Adrenal gland (tissue), 12 donors: ENCODE data around the gene ABHD3. TPM values are rescaled to one million over a fixed set of nuclear protein-coding genes. Genes with fewer than 3 reads are reported as not detected.
"Not testable (repeated sequence)": the region's sequence is repeated elsewhere in the genome, so short reads cannot be mapped to it uniquely, and the experiment has no call there.

Experiments used
- DNase-seq, 7 donors: peaks; one replicate each; pipeline ENCODE4 v3.0.0-alpha.2; 2019 to 2020
- H3K27ac ChIP-seq, 5 donors: fragments of 200-600 bp; sonication (generic) in 4 of 5; 1 replicate in 3 of 5; 2 replicates in 2 of 5; pipeline versions ENCODE4 v1.5.1 to v1.8.0; 2016 to 2020; ENCODE audit warnings: mild to moderate bottlenecking in 1 of 5
- H3K27me3 ChIP-seq: fragments of 200-600 bp; 2 replicates; pipeline ENCODE4 v1.8.0; 2021
- H3K36me3 ChIP-seq, 2 donors: fragments of 200-600 bp; replicated peaks in 1 of 2; 1 replicate in 1 of 2; 2 replicates in 1 of 2; pipeline versions ENCODE4 v1.5.1 to v1.8.0; 2018 to 2022
- H3K4me1 ChIP-seq, 2 donors: fragments of 200-600 bp; replicated peaks in 1 of 2; 1 replicate in 1 of 2; 2 replicates in 1 of 2; pipeline versions ENCODE4 v1.5.1 to v1.8.0; 2018 to 2021
- H3K4me3 ChIP-seq, 4 donors: fragments of 200-600 bp; sonication (generic) in 3 of 4; one replicate each; pipeline ENCODE4 v1.5.1; 2016 to 2018
- H3K9me3 ChIP-seq, 3 donors: fragments of 200-600 bp; sonication (generic) in 1 of 3; replicated peaks in 1 of 3; 1 replicate in 2 of 3; 2 replicates in 1 of 3; pipeline versions ENCODE4 v1.5.1 to v1.8.0; 2016 to 2021
- POLR2A ChIP-seq, 2 donors: fragments of 450-650 bp; IDR thresholded peaks; one replicate each; pipeline ENCODE4 v1.6.1; 2017; ENCODE audit warnings: antibody characterized with exemption in 2 of 2, mild to moderate bottlenecking in 2 of 2, moderate library complexity in 1 of 2
- WGBS, 4 donors: extraction: QIAGEN DNeasy Blood & Tissue Kit in 2 of 4; methylation state at CpG; one replicate each; pipeline versions ENCODE4 v1.1.5 to v1.1.7; 2013 to 2017; 5-methylcytosine and 5-hydroxymethylcytosine counted together
- intact Hi-C, 2 donors: fragments of 100-400 bp; cut with DNase I; formaldehyde crosslinking; loops; one replicate each; pipeline versions ENCODE4 v1.14.1 to v1.15.0; 2022 to 2023
- polyA plus RNA-seq, 3 donors: library from polyadenylated mRNA; stranded (reverse); fragments of 200-250 nt in 2 of 3; fragments of 350-450 nt in 1 of 3; fragmentation: Illumina TruSeq in 1 of 3; extraction: RNeasy Lipid Tissue Mini Kit (QIAGEN cat#74804) in 1 of 3; gene quantifications; one replicate each; pipeline ENCODE4 v1.2.3, GENCODE V29; 2013 to 2014
- total RNA-seq, 9 donors: library from RNA; depleted of rRNA in 4 of 9; stranded (reverse); fragments of >200 nt in 4 of 9; fragments of 120-200 nt in 1 of 9; fragmentation: NEBNext Ultra II Directional in 1 of 9; extraction: Animal tissue kit (Norgen Biotek cat#: 25700) in 1 of 9; gene quantifications; one replicate each; pipeline versions ENCODE4 v1.1.0 to v1.2.4, GENCODE V29; 2013 to 2023
- TF ChIP-seq, protein P1 (sequence below), 6 experiments: fragments of 450-650 bp in 4 of 6; fragments of 200-600 bp in 2 of 6; sonication (generic) in 1 of 6; IDR thresholded peaks; 1 replicate in 5 of 6; 2 replicates in 1 of 6; pipeline versions ENCODE4 v1.5.1 to v1.8.0; 2016 to 2021; ENCODE audit warnings: antibody characterized with exemption in 6 of 6, mild to moderate bottlenecking in 2 of 6, moderate library complexity in 1 of 6
- donor health status: healthy with polysubstance abuse.
- donor health status: Bipolar disorder and iron deficiency.
- donor health status: DM: yes; HTN: yes; CAD: no.
- donor health status: DM: no; HTN: no; CAD: no.
- donor health status: DM: no; HTN: no; CAD: no.
- donor health status: DM: yes; HTN: yes; CAD: no.

ABHD3 gene
- total and polyA plus RNA-seq, 12 donors: 2.6 to 25.2 (median 10.4) TPM

- TF ChIP-seq, protein P1, sequence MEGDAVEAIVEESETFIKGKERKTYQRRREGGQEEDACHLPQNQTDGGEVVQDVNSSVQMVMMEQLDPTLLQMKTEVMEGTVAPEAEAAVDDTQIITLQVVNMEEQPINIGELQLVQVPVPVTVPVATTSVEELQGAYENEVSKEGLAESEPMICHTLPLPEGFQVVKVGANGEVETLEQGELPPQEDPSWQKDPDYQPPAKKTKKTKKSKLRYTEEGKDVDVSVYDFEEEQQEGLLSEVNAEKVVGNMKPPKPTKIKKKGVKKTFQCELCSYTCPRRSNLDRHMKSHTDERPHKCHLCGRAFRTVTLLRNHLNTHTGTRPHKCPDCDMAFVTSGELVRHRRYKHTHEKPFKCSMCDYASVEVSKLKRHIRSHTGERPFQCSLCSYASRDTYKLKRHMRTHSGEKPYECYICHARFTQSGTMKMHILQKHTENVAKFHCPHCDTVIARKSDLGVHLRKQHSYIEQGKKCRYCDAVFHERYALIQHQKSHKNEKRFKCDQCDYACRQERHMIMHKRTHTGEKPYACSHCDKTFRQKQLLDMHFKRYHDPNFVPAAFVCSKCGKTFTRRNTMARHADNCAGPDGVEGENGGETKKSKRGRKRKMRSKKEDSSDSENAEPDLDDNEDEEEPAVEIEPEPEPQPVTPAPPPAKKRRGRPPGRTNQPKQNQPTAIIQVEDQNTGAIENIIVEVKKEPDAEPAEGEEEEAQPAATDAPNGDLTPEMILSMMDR (IDR thresholded peaks at IDR 0.05): peak; percentile 86 to 94 (median 92)
- peak; percentile 19 to 44 for TF ChIP-seq POLR2A (IDR thresholded peaks at IDR 0.05)
- intact Hi-C loops: loop anchor here in 1 of 2 donors (10.0 kb wide), 1 partner anchor 242 kb away; no protein-coding TSS in a partner anchor
- DNase-seq: peak; percentile 83 to 91 (median 89)
- Histone ChIP-seq H3K4me1 (peaks cover 9 to 22% of the 10 kb centered on the region in 2 donors), H3K27me3 (no peaks in the 10 kb centered on the region), H3K4me3 (peak within 1 kb of the TSS; percentile 21 to 89 (median 46)), H3K27ac (peak within 1 kb of the TSS; percentile 56 to 90 (median 76)), H3K9me3 (no peaks in the 10 kb centered on the region), H3K36me3 (no peaks in the 10 kb centered on the region)
- WGBS, 4 donors: 0 to 2% (median 1%) methylated on average over 16 to 59 of the region's 59 CpGs
Measured at GRCh38 chr18:21612125-21613039, 92.2 kb downstream of the ABHD3 start, which contains the start of gene SNRPD1. Gene SNRPD1, plus strand, starts transcription at chr18:21612314. Its CDS starts 116 bp downstream, at chr18:21612430.

GRCh38 chr18:21611401-21612124 is 93.0 kb downstream of the ABHD3 start:
- intact Hi-C loops: loop anchor here in 1 of 2 donors (10.0 kb wide), 1 partner anchor 243 kb away; no protein-coding TSS in a partner anchor
- peaks cover 9 to 22% of the 10 kb centered on the region in 2 donors for H3K4me1 ChIP-seq
- H3K36me3 ChIP-seq, H3K9me3 ChIP-seq, H3K27me3 ChIP-seq, DNase-seq: not testable (repeated sequence)
- WGBS, 4 donors: 54 to 63% (median 59%) methylated on average over 23 to 30 of the region's 30 CpGs
- H3K4me3 ChIP-seq: peak overlapping the region in 2 of 4 donors; percentile 35 to 89
- H3K27ac ChIP-seq: peak overlapping the region in 3 of 5 donors; percentile 76 to 90 (median 84)

GRCh38 chr18:21605213-21605612 is 99.4 kb downstream of the ABHD3 start:
- H3K27me3 ChIP-seq: no peaks in the 10 kb centered on the region
- intact Hi-C loops: no loop called here
- no peak for DNase-seq

GRCh38 chr18:21604671-21605070 is 99.9 kb downstream of the ABHD3 start:
- H3K27ac ChIP-seq: peak overlapping the region in 2 of 5 donors; percentile 38 to 57
- H3K9me3 ChIP-seq: no peaks in the 10 kb centered on the region
- no peaks in the 10 kb centered on the region for H3K36me3 ChIP-seq
- no peak for DNase-seq
- H3K4me1 ChIP-seq: no peaks in the 10 kb centered on the region
- peak overlapping the region in 1 of 4 donors; percentile 15 for H3K4me3 ChIP-seq
- H3K27me3 ChIP-seq: no peaks in the 10 kb centered on the region
- TF ChIP-seq POLR2A (IDR thresholded peaks at IDR 0.05): no peak
- TF ChIP-seq, protein P1 (IDR thresholded peaks at IDR 0.05): no peak
- WGBS, 4 donors: 27 to 47% (median 33%) methylated on average over 2 of the region's 2 CpGs
- intact Hi-C loops: no loop called here

More at GRCh38 chr18:21605213-21605612, 99.4 kb downstream of the ABHD3 start:
- peak overlapping the region in 1 of 4 donors; percentile 15 for H3K4me3 ChIP-seq
- no peak for TF ChIP-seq POLR2A (IDR thresholded peaks at IDR 0.05)
- TF ChIP-seq, protein P1 (IDR thresholded peaks at IDR 0.05): no peak
- H3K4me1 ChIP-seq: no peaks in the 10 kb centered on the region
- no peaks in the 10 kb centered on the region for H3K9me3 ChIP-seq
- H3K36me3 ChIP-seq: no peaks in the 10 kb centered on the region
- peak overlapping the region in 2 of 5 donors; percentile 38 to 57 for H3K27ac ChIP-seq
